ENCODE measurements around the gene IGFLR1. TPM values are rescaled to one million over a fixed set of nuclear protein-coding genes. Genes with fewer than 3 reads are reported as not detected.
A peak's percentile ranks its signal among the peaks of the same experiment; 100 is the strongest.

IGFLR1 gene
- total and polyA plus RNA-seq, 8 donors = 1.3 to 17.3 (median 7.3) TPM

DNA sequence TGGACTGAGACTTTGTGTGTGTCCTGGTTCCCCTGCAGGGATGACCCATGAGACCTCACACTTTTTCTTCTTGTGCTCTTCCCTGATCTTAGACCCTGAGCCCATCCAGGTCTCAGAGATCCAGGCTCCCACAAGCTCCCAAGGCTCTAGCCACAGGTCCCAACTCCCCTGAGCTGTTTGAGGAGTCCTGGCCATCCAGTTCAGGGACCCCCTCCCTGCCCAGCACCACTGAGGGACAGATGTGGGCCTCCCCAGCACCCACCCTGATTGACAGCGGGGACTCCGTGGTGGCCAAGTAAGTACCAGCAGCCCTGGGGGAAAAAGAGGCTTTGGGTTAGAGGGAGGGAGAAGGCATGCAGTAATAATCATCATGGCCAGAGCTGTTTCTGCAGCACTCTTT, 17.4 kb upstream of the IGFLR1 start:
- Histone ChIP-seq H3K36me3 (no peaks in the 10 kb centered on the region), H3K9me3 (no peaks in the 10 kb centered on the region), H3K4me1 (peaks cover 0 to 17% (median 8%) of the 10 kb centered on the region in 3 donors), H3K27ac (no peak overlapping the region), H3K4me3 (no peak overlapping the region), H3K27me3 (no peaks in the 10 kb centered on the region)
- TF ChIP-seq, protein P1, sequence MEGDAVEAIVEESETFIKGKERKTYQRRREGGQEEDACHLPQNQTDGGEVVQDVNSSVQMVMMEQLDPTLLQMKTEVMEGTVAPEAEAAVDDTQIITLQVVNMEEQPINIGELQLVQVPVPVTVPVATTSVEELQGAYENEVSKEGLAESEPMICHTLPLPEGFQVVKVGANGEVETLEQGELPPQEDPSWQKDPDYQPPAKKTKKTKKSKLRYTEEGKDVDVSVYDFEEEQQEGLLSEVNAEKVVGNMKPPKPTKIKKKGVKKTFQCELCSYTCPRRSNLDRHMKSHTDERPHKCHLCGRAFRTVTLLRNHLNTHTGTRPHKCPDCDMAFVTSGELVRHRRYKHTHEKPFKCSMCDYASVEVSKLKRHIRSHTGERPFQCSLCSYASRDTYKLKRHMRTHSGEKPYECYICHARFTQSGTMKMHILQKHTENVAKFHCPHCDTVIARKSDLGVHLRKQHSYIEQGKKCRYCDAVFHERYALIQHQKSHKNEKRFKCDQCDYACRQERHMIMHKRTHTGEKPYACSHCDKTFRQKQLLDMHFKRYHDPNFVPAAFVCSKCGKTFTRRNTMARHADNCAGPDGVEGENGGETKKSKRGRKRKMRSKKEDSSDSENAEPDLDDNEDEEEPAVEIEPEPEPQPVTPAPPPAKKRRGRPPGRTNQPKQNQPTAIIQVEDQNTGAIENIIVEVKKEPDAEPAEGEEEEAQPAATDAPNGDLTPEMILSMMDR (IDR thresholded peaks at IDR 0.05) = no peak
- ATAC-seq (no peak), DNase-seq (no peak), FAIRE-seq (no peak)
- intact Hi-C loops (cut with DNase I) = no loop called here
- 91 to 93% methylated on average over 2 of the region's 2 CpGs for WGBS, 2 donors

DNA sequence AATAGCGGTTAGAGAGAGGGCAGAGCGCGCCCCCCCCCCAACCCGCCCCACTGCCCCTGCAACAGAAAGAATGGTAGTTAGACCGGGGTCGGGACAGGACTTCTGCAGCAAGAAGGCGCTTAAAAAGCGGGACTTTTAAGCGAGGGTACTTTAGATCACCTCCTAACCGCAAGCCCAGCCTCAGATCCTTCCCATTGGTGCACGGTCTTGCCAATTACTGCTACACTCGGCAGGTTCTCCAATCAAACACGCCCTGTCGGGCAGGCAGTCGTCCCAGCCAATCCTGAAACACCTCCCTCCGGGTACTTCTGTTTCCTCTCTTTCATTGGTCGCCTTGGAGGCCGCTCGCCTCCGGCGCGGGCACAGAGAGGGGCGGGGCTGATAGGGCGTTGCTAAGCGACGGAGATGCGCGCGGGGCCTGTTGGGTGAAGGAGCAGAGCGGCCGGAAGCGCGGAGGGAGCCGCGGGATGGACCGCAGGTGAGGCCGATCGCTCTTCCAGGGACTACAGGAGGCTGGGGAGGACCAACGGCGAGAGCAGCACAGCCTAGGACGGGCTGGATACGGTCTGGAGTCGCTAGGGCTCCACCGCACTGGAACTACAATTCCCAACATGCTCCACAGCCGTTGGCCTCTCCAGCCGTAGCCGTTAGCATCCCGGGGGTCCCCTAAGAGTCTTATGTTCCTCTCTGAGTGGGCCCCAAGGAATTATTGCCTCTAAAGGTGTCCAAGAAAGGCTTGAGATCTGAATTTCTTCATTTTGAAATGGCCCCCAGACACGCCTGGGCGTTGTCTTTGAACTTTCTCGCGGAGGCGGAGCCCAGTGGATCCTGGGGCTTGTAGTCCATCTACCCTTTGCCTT, 15.7 kb upstream of the IGFLR1 start, which contains the start of gene PROSER3:
Gene PROSER3 (plus strand): TSS at position 428 of the 860 bp plus-strand sequence. CDS start 40 bp downstream, at position 468.
- no peaks in the 10 kb centered on the region for H3K9me3 ChIP-seq
- WGBS, 2 donors = 0% methylated on average over 53 of the region's 53 CpGs
- FAIRE-seq (peak; percentile 96), ATAC-seq (peak; percentile 94 to 96 (median 96)), DNase-seq (peak; percentile 96 to 99 (median 99))
- peak within 1 kb of the TSS; percentile 68 to 93 (median 80) for H3K4me3 ChIP-seq
- intact Hi-C loops (cut with DNase I) = no loop called here
- no peaks in the 10 kb centered on the region for H3K27me3 ChIP-seq
- peaks cover 0 to 3% (median 0%) of the 10 kb centered on the region in 3 donors for H3K36me3 ChIP-seq
- H3K27ac ChIP-seq = peak within 1 kb of the TSS; percentile 85 to 89 (median 86)
- peaks cover 0 to 17% (median 8%) of the 10 kb centered on the region in 3 donors for H3K4me1 ChIP-seq
- TF ChIP-seq, protein P1 (IDR thresholded peaks at IDR 0.05) = no peak

DNA sequence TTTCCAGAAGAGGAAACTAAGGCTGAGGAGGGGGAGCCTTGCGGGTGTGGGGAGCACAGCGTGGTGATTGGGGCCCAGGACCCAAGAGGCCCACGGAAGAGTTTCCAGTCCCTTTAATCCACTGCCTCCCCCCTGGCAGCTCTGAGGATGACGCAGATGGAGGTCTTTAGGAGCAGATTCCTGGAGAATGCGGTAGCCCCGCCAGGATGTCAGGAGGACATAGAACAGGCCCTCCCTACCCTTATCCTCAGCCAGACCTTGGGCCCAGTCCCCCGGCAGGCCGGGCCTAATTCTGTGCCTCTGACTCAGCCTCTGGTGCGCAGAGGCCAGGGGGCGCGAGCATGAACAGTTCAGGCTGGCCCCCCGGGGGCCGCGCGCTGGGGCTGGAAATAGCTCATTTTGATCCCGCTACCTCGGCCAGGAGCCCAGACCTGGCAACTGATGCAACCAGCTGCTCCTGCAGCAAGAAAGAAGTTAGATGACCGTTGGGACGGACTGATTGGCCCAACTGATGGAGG, 15.0 kb upstream of the IGFLR1 start:
- Histone ChIP-seq H3K4me1 (peaks cover 0 to 17% (median 8%) of the 10 kb centered on the region in 3 donors), H3K27me3 (no peaks in the 10 kb centered on the region), H3K27ac (peak overlapping the region; percentile 85 to 89 (median 86)), H3K36me3 (peaks cover 0 to 4% (median 0%) of the 10 kb centered on the region in 3 donors), H3K4me3 (peak overlapping the region; percentile 23 to 93 (median 80)), H3K9me3 (no peaks in the 10 kb centered on the region)
- intact Hi-C loops (cut with DNase I) = no loop called here
- ATAC-seq (peak; percentile 13 to 28 (median 19)), DNase-seq (peak in 4 of 6 donors; percentile 62 to 73 (median 73)), FAIRE-seq (no peak)
- TF ChIP-seq, protein P1 (IDR thresholded peaks at IDR 0.05) = no peak
- 7 to 13% methylated on average over 18 to 19 of the region's 19 CpGs for WGBS, 2 donors

DNA sequence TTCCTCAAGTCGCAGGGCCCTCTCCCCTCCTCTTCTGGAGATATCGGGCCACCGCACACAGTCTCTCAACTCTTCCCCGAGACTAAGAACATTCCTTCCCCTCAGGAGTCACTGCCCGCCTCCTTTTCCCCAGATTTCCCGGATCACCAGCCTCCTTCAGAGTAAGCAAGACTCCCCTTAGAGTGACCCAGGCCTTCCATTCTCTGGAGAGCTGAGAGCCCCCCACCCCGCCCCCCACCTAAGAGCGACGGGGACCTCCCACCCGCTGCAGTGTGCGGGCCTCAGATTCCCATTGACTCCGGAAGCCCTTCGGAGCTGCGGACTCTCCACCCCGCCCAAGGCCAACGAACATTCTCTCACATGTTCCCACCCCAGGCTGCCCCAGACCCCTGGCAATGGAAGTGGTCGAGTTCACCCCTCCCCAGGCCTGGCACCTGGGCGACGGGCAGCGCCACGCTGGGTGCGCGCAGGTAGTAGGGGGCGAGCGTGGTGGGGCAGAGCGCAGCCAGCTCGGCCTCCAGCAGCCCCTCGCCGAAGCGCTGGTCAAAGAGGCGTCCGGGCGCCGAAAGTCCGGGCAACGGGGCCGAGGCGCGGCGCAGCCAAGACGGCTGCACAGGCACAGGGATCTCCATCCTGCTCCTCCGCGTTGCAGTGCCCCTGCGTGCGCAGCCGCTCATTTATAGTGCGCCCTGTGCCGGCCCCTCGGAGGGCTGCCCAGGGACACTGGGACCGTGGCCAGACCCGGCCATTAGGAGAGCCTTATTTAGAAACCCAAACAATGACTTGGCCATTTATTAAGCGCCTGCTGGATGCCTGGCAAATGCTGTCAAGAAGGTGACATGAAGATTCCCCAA, 14.4 kb upstream of the IGFLR1 start, which contains the start of gene HSPB6:
Gene HSPB6 (minus strand): TSS at position 653 of the 854 bp plus-strand sequence. CDS start 21 bp downstream, at position 632.
- no peaks in the 10 kb centered on the region for H3K9me3 ChIP-seq
- FAIRE-seq = no peak
- H3K27ac ChIP-seq = peak within 1 kb of the TSS; percentile 85 to 89 (median 86)
- TF ChIP-seq, protein P1 (IDR thresholded peaks at IDR 0.05) = no peak
- H3K36me3 ChIP-seq = peaks cover 0 to 4% (median 0%) of the 10 kb centered on the region in 3 donors
- peak within 1 kb of the TSS; percentile 68 to 93 (median 80) for H3K4me3 ChIP-seq
- H3K4me1 ChIP-seq = peaks cover 0 to 17% (median 8%) of the 10 kb centered on the region in 3 donors
- WGBS, 2 donors = 19 to 23% methylated on average over 45 to 52 of the region's 52 CpGs
- no peak for ATAC-seq
- intact Hi-C loops (cut with DNase I) = no loop called here
- DNase-seq = peak in 1 of 6 donors; percentile 53
- no peaks in the 10 kb centered on the region for H3K27me3 ChIP-seq

Data from pancreas (tissue), 10 donors.